PC-9 (cell line): ENCODE results near the gene FARP1.

ENCODE experiments used
- EZH2 ChIP-seq: fragments of 200-600 bp; sonication (generic); IDR thresholded peaks from 2 replicates; pipeline ENCODE4 v1.8.0; 2017; ENCODE audit warnings: antibody characterized with exemption, low read depth
- TF ChIP-seq, protein P1 (sequence below): fragments of 200-600 bp; sonication (generic); conservative IDR thresholded peaks from 2 replicates; pipeline ENCODE4 v1.6.1; 2017; ENCODE audit warnings: mixed run types, antibody characterized with exemption, mild to moderate bottlenecking, moderate library complexity

DNA sequence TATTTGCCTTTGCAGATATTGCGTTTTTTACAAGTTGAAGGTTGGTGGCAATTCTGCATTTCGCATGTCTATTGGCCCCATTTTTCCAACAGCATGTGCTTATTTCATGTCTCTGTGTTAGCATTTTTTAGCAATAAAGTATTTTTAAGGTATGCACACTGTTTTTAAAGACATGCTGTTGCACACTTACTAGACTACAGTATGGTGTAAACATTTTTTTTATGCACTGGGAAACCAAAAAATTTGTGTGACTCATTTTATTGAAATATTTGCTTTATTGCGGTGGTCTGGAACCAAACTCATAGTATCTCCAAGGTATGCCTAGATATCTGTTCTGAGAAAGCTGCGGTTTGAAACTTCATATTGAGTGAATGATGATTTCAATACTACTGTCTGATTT lies 89.6 kb downstream of the FARP1 start:
- TF ChIP-seq, protein P1, sequence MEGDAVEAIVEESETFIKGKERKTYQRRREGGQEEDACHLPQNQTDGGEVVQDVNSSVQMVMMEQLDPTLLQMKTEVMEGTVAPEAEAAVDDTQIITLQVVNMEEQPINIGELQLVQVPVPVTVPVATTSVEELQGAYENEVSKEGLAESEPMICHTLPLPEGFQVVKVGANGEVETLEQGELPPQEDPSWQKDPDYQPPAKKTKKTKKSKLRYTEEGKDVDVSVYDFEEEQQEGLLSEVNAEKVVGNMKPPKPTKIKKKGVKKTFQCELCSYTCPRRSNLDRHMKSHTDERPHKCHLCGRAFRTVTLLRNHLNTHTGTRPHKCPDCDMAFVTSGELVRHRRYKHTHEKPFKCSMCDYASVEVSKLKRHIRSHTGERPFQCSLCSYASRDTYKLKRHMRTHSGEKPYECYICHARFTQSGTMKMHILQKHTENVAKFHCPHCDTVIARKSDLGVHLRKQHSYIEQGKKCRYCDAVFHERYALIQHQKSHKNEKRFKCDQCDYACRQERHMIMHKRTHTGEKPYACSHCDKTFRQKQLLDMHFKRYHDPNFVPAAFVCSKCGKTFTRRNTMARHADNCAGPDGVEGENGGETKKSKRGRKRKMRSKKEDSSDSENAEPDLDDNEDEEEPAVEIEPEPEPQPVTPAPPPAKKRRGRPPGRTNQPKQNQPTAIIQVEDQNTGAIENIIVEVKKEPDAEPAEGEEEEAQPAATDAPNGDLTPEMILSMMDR = no peak
- TF ChIP-seq EZH2 = no peak
